ENCODE results near the gene PTGR1.
"Not testable (repeated sequence)": the region's sequence is repeated elsewhere in the genome, so short reads cannot be mapped to it uniquely, and the experiment has no call there.

PTGR1 gene

DNA sequence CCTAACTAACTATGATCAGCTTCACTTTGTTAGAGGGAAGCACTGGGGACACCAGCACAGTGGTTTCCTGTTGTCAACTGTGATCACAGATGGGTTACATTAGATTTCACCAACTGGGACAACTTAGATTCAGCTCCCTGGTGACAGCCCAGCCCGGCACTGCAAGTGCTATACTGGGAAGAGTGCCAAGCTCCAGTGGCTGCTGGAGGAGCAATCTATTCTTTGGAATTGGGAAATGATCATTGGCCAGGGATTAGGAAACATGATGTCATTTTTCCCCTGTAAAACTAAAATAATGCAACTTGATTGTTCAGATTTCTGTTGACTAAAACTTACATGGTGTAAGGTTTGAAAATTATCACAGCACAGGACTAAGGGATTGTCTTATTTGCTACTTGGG lies 33.2 kb downstream of the PTGR1 start:
- TF ChIP-seq, protein P1, sequence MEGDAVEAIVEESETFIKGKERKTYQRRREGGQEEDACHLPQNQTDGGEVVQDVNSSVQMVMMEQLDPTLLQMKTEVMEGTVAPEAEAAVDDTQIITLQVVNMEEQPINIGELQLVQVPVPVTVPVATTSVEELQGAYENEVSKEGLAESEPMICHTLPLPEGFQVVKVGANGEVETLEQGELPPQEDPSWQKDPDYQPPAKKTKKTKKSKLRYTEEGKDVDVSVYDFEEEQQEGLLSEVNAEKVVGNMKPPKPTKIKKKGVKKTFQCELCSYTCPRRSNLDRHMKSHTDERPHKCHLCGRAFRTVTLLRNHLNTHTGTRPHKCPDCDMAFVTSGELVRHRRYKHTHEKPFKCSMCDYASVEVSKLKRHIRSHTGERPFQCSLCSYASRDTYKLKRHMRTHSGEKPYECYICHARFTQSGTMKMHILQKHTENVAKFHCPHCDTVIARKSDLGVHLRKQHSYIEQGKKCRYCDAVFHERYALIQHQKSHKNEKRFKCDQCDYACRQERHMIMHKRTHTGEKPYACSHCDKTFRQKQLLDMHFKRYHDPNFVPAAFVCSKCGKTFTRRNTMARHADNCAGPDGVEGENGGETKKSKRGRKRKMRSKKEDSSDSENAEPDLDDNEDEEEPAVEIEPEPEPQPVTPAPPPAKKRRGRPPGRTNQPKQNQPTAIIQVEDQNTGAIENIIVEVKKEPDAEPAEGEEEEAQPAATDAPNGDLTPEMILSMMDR (IDR thresholded peaks at IDR 0.05): no peak
- Histone ChIP-seq H3K9me3 (ENCODE audit: control insufficient read depth, low read length) (no peaks in the 10 kb centered on the region), H3K27me3 (ENCODE audit: control insufficient read depth, insufficient read depth, low read length) (no peaks in the 10 kb centered on the region), H3K4me1 (no peaks in the 10 kb centered on the region), H2AFZ (no peak overlapping the region), H3K79me2 (no peaks in the 10 kb centered on the region), H3K9ac (no peak overlapping the region), H3K27ac (no peak overlapping the region), H3K36me3 (ENCODE audit: control insufficient read depth, insufficient read depth, low read length) (peaks cover 2% of the 10 kb centered on the region), H3K4me3 (ENCODE audit: low read depth, low read length) (no peak overlapping the region), H3K4me2 (ENCODE audit: low read length) (no peak overlapping the region)

DNA sequence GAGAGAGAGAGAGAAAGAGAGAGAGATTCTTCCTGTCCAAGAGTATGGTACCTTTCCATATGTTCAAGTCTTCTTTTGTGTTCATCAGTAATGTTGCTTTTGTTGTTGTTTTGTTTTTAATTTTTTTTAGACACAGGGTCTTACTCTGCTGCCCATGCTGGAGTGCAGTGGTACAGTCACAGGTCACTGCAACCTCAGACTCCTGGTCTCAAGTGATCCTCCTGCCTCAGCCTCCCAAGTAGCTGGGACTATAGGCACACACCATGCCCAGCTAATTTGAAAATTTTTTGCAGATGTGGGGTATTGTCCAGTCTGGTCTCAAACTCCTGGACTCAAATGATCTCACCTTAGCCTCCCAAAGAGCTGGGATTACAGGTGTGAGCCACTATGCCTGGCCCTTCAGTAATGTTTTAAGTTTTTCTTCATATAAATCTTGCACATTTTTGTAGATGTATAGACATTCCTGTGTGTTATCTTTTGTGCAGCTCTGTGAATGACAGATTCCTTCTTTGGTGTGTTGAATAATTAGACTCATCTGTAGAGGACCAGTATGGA lies 38.2 kb downstream of the PTGR1 start:
- H3K4me2 ChIP-seq (ENCODE audit: low read length): no peak overlapping the region
- no peaks in the 10 kb centered on the region for H3K79me2 ChIP-seq
- H3K4me3 ChIP-seq (ENCODE audit: low read depth, low read length): no peak overlapping the region
- no peak overlapping the region for H2AFZ ChIP-seq
- H3K36me3 ChIP-seq (ENCODE audit: control insufficient read depth, insufficient read depth, low read length): no peaks in the 10 kb centered on the region
- no peaks in the 10 kb centered on the region for H3K9me3 ChIP-seq (ENCODE audit: control insufficient read depth, low read length)
- TF ChIP-seq, protein P1 (IDR thresholded peaks at IDR 0.05): no peak
- no peak overlapping the region for H3K9ac ChIP-seq
- H3K27ac ChIP-seq: no peak overlapping the region
- H3K4me1 ChIP-seq: no peaks in the 10 kb centered on the region
- no peaks in the 10 kb centered on the region for H3K27me3 ChIP-seq (ENCODE audit: control insufficient read depth, insufficient read depth, low read length)

DNA sequence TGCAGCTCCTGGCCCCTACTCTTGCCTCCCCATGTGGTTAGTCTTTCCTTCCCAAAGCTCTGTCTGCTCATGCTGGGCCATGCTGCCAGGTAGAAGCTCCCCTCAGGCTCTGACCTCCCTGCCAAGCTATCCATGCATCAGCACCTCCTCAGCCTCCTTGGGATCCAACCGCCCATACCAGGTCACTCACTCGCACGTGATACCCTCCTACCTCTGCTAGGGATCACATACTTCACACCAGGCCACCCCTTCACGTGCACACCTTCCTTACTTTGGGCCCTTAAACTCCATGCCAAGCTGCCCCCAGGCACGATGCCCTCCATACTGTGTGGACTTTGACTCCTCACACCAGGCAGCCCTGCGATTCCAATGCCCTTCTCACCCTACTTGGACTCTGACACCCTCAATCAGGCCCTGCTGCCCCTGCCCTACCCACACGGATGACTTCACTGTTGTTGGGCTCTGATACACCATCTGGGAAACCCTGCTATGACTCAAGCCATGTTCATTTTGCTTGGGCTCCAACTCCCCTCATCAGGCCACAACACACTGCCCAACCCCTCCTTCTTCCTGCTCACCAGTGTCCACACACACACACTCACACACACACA lies 40.3 kb downstream of the PTGR1 start:
- Histone ChIP-seq H3K9ac (no peak overlapping the region), H3K4me1 (no peaks in the 10 kb centered on the region), H3K36me3 (ENCODE audit: control insufficient read depth, insufficient read depth, low read length) (no peaks in the 10 kb centered on the region), H3K27ac (no peak overlapping the region), H3K9me3 (ENCODE audit: control insufficient read depth, low read length) (no peaks in the 10 kb centered on the region), H3K27me3 (ENCODE audit: control insufficient read depth, insufficient read depth, low read length) (no peaks in the 10 kb centered on the region), H3K4me3 (ENCODE audit: low read depth, low read length) (no peak overlapping the region), H3K4me2 (ENCODE audit: low read length) (no peak overlapping the region), H2AFZ (no peak overlapping the region), H3K79me2 (no peaks in the 10 kb centered on the region)
- TF ChIP-seq, protein P1 (IDR thresholded peaks at IDR 0.05): no peak

DNA sequence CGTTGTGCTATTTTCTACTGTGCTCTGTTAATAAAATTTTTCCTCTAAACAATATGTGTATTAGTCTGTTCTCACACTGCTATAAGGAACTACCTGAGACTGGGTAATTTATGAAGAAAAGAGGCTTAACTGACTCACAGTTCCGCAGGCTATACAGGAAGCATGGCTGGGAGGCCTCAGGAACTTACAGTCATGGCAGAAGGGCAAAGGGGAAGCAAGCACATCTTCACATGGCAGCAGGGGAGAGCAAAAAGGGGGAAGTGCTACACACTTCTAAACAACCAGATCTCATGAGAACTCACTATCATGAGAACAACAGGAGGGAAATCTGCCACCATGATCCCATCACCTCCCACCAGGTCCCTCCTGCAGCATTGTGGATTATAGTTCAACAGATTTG lies 44.0 kb downstream of the PTGR1 start:
- H3K9ac ChIP-seq; H3K36me3 ChIP-seq (ENCODE audit: control insufficient read depth, insufficient read depth, low read length); H3K4me2 ChIP-seq (ENCODE audit: low read length); H3K9me3 ChIP-seq (ENCODE audit: control insufficient read depth, low read length); H2AFZ ChIP-seq; H3K4me1 ChIP-seq; H3K27ac ChIP-seq; H3K79me2 ChIP-seq; H3K4me3 ChIP-seq (ENCODE audit: low read depth, low read length); H3K27me3 ChIP-seq (ENCODE audit: control insufficient read depth, insufficient read depth, low read length): not testable (repeated sequence)

DNA sequence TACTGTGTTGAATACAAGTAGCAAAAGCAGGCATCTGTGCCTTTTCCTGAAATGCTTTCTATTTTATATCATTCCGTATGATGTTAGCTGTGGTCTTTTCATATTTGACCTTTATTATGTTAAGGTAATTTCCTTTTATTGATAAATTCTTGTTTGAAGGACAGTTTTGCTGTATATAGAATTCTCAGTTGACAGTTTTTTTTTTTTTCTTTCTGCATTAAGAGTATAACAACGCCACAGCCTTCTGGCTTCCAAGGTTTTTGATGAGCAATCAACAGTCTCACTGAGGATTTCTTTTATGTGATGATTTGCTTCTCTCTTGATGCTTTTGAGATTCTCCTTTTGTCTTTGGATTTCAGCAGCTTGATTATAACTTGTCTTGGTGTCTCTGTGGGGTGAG lies 50.8 kb downstream of the PTGR1 start:
- H3K79me2 ChIP-seq: no peaks in the 10 kb centered on the region
- no peaks in the 10 kb centered on the region for H3K4me1 ChIP-seq
- H3K27ac ChIP-seq: no peak overlapping the region
- H3K9ac ChIP-seq: no peak overlapping the region
- H3K9me3 ChIP-seq (ENCODE audit: control insufficient read depth, low read length): peaks cover 8% of the 10 kb centered on the region
- TF ChIP-seq, protein P1 (IDR thresholded peaks at IDR 0.05): no peak
- H3K36me3 ChIP-seq (ENCODE audit: control insufficient read depth, insufficient read depth, low read length): peaks cover 9% of the 10 kb centered on the region
- no peak overlapping the region for H2AFZ ChIP-seq
- no peak overlapping the region for H3K4me2 ChIP-seq (ENCODE audit: low read length)
- H3K4me3 ChIP-seq (ENCODE audit: low read depth, low read length): no peak overlapping the region
- H3K27me3 ChIP-seq (ENCODE audit: control insufficient read depth, insufficient read depth, low read length): no peaks in the 10 kb centered on the region

All from parathyroid adenoma (tissue), 2 donors.